Kidney (tissue), 14 donors: ENCODE data around the gene ADARB2. TPM values are rescaled to one million over a fixed set of nuclear protein-coding genes. Genes with fewer than 3 reads are reported as not detected.

Source experiments
- DNase-seq, 5 donors: peaks; one replicate each; pipeline ENCODE4 v3.0.0-alpha.2; 2013 to 2020
- FAIRE-seq: peaks from 2 replicates; lab custom pipeline; 2012; peaks lifted over from hg19 to GRCh38; lab: Jason Lieb, UNC
- H3K27ac ChIP-seq, 2 donors: one replicate each; pipeline ENCODE4 v1.7.0; 2013; ENCODE audit warnings: low read depth in 2 of 2, low read length in 2 of 2, inconsistent platforms in 1 of 2
- H3K27me3 ChIP-seq: one replicate; pipeline ENCODE4 v1.7.1; 2013; ENCODE audit warnings: low read length, inconsistent platforms; ENCODE audit not compliant: control insufficient read depth, insufficient read depth
- H3K36me3 ChIP-seq, 3 donors: one replicate each; pipeline versions ENCODE4 v1.7.0 to v1.7.1; 2013; ENCODE audit warnings: low read length in 3 of 3, control low read depth in 1 of 3, inconsistent platforms in 1 of 3; ENCODE audit not compliant: insufficient read depth in 3 of 3, control insufficient read depth in 2 of 3
- H3K4me1 ChIP-seq, 3 donors: one replicate each; pipeline versions ENCODE4 v1.7.0 to v1.7.1; 2013; ENCODE audit warnings: low read length in 3 of 3, inconsistent platforms in 1 of 3, low read depth in 1 of 3; ENCODE audit not compliant: control insufficient read depth in 2 of 3, insufficient read depth in 2 of 3
- H3K4me3 ChIP-seq, 3 donors: one replicate each; pipeline versions ENCODE4 v1.7.0 to v1.8.1; 2013; ENCODE audit warnings: low read length in 3 of 3, control low read depth in 1 of 3, inconsistent platforms in 1 of 3
- H3K9ac ChIP-seq, 3 donors: one replicate each; pipeline versions ENCODE4 v1.7.0 to v1.7.1; 2013; ENCODE audit warnings: low read length in 3 of 3, control low read depth in 1 of 3, inconsistent platforms in 1 of 3
- H3K9me3 ChIP-seq, 3 donors: one replicate each; pipeline versions ENCODE4 v1.7.0 to v1.7.1; 2013; ENCODE audit warnings: low read length in 3 of 3, control low read depth in 1 of 3, inconsistent platforms in 1 of 3; ENCODE audit not compliant: control insufficient read depth in 2 of 3, insufficient read depth in 1 of 3
- intact Hi-C: fragments of 100-400 bp; cut with DNase I; formaldehyde crosslinking; loops from one replicate; pipeline ENCODE4 v1.11.1; 2022
- polyA plus RNA-seq: library from polyadenylated mRNA; stranded (reverse); fragments of 350-450 nt; fragmentation: Illumina TruSeq; extraction: RNeasy Lipid Tissue Mini Kit (QIAGEN cat#74804); gene quantifications from one replicate; pipeline ENCODE4 v1.2.3, GENCODE V29; 2014; ENCODE audit warnings: low read depth, low replicate concordance; ENCODE audit not compliant: insufficient read depth
- total RNA-seq: library from RNA; stranded (reverse); fragmentation: NEBNext Ultra II Directional; extraction: Animal tissue kit (Norgen Biotek cat#: 25700); gene quantifications from one replicate; pipeline ENCODE4 v1.2.1, GENCODE V29; 2021
- TF ChIP-seq, protein P1 (sequence below): IDR thresholded peaks from 3 replicates; pipeline ENCODE4 v1.5.1; 2012; ENCODE audit warnings: mild to moderate bottlenecking, moderate library complexity, borderline replicate concordance; ENCODE audit not compliant: insufficient read depth; ENCODE audit errors: extremely low read depth
- donor health status: control.
- donor health status: control.
- donor health status: control.
- donor health status: control.
- donor health status: control.
- donor health status: DM: yes; HTN: yes; CAD: no.
- donor health status: Normal renal cell carcinoma (clear cell type).

The ADARB2 gene
- total and polyA plus RNA-seq, 2 donors from 2014 or later = 1.0 to 1.3 TPM

GRCh38 chr10:1413823-1414222 is 323.5 kb downstream of the ADARB2 start:
- no peak for DNase-seq
- no peaks in the 10 kb centered on the region for H3K4me1 ChIP-seq
- no peaks in the 10 kb centered on the region for H3K27me3 ChIP-seq
- no peak overlapping the region for H3K9ac ChIP-seq
- H3K36me3 ChIP-seq = no peaks in the 10 kb centered on the region
- H3K4me3 ChIP-seq = no peak overlapping the region
- no peaks in the 10 kb centered on the region for H3K9me3 ChIP-seq
- no peak overlapping the region for H3K27ac ChIP-seq
- FAIRE-seq = no peak
- intact Hi-C loops = no loop called here
- TF ChIP-seq, protein P1, sequence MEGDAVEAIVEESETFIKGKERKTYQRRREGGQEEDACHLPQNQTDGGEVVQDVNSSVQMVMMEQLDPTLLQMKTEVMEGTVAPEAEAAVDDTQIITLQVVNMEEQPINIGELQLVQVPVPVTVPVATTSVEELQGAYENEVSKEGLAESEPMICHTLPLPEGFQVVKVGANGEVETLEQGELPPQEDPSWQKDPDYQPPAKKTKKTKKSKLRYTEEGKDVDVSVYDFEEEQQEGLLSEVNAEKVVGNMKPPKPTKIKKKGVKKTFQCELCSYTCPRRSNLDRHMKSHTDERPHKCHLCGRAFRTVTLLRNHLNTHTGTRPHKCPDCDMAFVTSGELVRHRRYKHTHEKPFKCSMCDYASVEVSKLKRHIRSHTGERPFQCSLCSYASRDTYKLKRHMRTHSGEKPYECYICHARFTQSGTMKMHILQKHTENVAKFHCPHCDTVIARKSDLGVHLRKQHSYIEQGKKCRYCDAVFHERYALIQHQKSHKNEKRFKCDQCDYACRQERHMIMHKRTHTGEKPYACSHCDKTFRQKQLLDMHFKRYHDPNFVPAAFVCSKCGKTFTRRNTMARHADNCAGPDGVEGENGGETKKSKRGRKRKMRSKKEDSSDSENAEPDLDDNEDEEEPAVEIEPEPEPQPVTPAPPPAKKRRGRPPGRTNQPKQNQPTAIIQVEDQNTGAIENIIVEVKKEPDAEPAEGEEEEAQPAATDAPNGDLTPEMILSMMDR = no peak

DNA sequence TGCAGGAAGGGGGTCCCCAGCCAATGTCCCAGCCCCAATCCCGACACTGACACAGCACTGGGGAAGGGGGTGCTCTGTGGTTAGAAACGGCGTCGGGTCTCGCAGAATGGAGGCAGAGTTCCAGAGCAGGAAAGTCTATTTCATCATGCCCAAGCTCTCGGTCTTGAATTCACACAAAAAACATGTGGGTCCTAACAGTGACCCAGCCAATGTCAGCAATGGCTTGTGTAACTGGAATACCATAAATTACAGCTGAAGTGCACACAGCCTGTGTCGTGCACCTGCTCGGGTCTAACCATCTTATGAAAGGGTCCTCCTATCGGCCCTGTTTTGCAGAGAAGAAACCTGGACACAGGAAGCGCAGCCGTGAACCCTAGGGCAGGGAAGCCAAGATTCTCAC is 324.1 kb downstream of the ADARB2 start:
- H3K27ac ChIP-seq = no peak overlapping the region
- no peaks in the 10 kb centered on the region for H3K4me1 ChIP-seq
- DNase-seq (no peak), FAIRE-seq (no peak)
- no peaks in the 10 kb centered on the region for H3K9me3 ChIP-seq
- H3K4me3 ChIP-seq = no peak overlapping the region
- no peak overlapping the region for H3K9ac ChIP-seq
- no peaks in the 10 kb centered on the region for H3K27me3 ChIP-seq
- intact Hi-C loops = no loop called here
- no peaks in the 10 kb centered on the region for H3K36me3 ChIP-seq
- TF ChIP-seq, protein P1 = no peak

- DNase-seq = no peak
- intact Hi-C loops = no loop called here
- H3K27ac ChIP-seq = no peak overlapping the region
These were observed 324.7 kb downstream of the ADARB2 start for GRCh38 chr10:1412531-1413189.

More at GRCh38 chr10:1412531-1413189, 324.7 kb downstream of the ADARB2 start:
- H3K9ac ChIP-seq = no peak overlapping the region
- no peak for FAIRE-seq
- no peaks in the 10 kb centered on the region for H3K4me1 ChIP-seq
- no peak overlapping the region for H3K4me3 ChIP-seq
- no peaks in the 10 kb centered on the region for H3K27me3 ChIP-seq
- H3K36me3 ChIP-seq = no peaks in the 10 kb centered on the region
- TF ChIP-seq, protein P1 = no peak
- no peaks in the 10 kb centered on the region for H3K9me3 ChIP-seq
